Kidney (tissue), 14 donors: ENCODE results near the gene COL21A1. TPM values are rescaled to one million over a fixed set of nuclear protein-coding genes. Genes with fewer than 3 reads are reported as not detected.

ENCODE experiments used
- DNase-seq, 5 donors: peaks; one replicate each; pipeline ENCODE4 v3.0.0-alpha.2; 2013 to 2020
- FAIRE-seq: peaks from 2 replicates; lab custom pipeline; 2012; peaks lifted over from hg19 to GRCh38; lab: Jason Lieb, UNC
- H3K27ac ChIP-seq, 2 donors: one replicate each; pipeline ENCODE4 v1.7.0; 2013; ENCODE audit warnings: low read depth in 2 of 2, low read length in 2 of 2, inconsistent platforms in 1 of 2
- H3K27me3 ChIP-seq: one replicate; pipeline ENCODE4 v1.7.1; 2013; ENCODE audit warnings: low read length, inconsistent platforms; ENCODE audit not compliant: control insufficient read depth, insufficient read depth
- H3K36me3 ChIP-seq, 3 donors: one replicate each; pipeline versions ENCODE4 v1.7.0 to v1.7.1; 2013; ENCODE audit warnings: low read length in 3 of 3, control low read depth in 1 of 3, inconsistent platforms in 1 of 3; ENCODE audit not compliant: insufficient read depth in 3 of 3, control insufficient read depth in 2 of 3
- H3K4me1 ChIP-seq, 3 donors: one replicate each; pipeline versions ENCODE4 v1.7.0 to v1.7.1; 2013; ENCODE audit warnings: low read length in 3 of 3, inconsistent platforms in 1 of 3, low read depth in 1 of 3; ENCODE audit not compliant: control insufficient read depth in 2 of 3, insufficient read depth in 2 of 3
- H3K4me3 ChIP-seq, 3 donors: one replicate each; pipeline versions ENCODE4 v1.7.0 to v1.8.1; 2013; ENCODE audit warnings: low read length in 3 of 3, control low read depth in 1 of 3, inconsistent platforms in 1 of 3
- H3K9ac ChIP-seq, 3 donors: one replicate each; pipeline versions ENCODE4 v1.7.0 to v1.7.1; 2013; ENCODE audit warnings: low read length in 3 of 3, control low read depth in 1 of 3, inconsistent platforms in 1 of 3
- H3K9me3 ChIP-seq, 3 donors: one replicate each; pipeline versions ENCODE4 v1.7.0 to v1.7.1; 2013; ENCODE audit warnings: low read length in 3 of 3, control low read depth in 1 of 3, inconsistent platforms in 1 of 3; ENCODE audit not compliant: control insufficient read depth in 2 of 3, insufficient read depth in 1 of 3
- intact Hi-C: fragments of 100-400 bp; cut with DNase I; formaldehyde crosslinking; loops from one replicate; pipeline ENCODE4 v1.11.1; 2022
- polyA plus RNA-seq: library from polyadenylated mRNA; stranded (reverse); fragments of 350-450 nt; fragmentation: Illumina TruSeq; extraction: RNeasy Lipid Tissue Mini Kit (QIAGEN cat#74804); gene quantifications from one replicate; pipeline ENCODE4 v1.2.3, GENCODE V29; 2014; ENCODE audit warnings: low read depth, low replicate concordance; ENCODE audit not compliant: insufficient read depth
- total RNA-seq: library from RNA; stranded (reverse); fragmentation: NEBNext Ultra II Directional; extraction: Animal tissue kit (Norgen Biotek cat#: 25700); gene quantifications from one replicate; pipeline ENCODE4 v1.2.1, GENCODE V29; 2021
- TF ChIP-seq, protein P1 (sequence below): IDR thresholded peaks from 3 replicates; pipeline ENCODE4 v1.5.1; 2012; ENCODE audit warnings: mild to moderate bottlenecking, moderate library complexity, borderline replicate concordance; ENCODE audit not compliant: insufficient read depth; ENCODE audit errors: extremely low read depth
- donor health status: control.
- donor health status: control.
- donor health status: control.
- donor health status: control.
- donor health status: control.
- donor health status: DM: yes; HTN: yes; CAD: no.
- donor health status: Normal renal cell carcinoma (clear cell type).

COL21A1 gene
- total and polyA plus RNA-seq, 2 donors from 2014 or later, result 1.6 to 3.1 TPM

DNA sequence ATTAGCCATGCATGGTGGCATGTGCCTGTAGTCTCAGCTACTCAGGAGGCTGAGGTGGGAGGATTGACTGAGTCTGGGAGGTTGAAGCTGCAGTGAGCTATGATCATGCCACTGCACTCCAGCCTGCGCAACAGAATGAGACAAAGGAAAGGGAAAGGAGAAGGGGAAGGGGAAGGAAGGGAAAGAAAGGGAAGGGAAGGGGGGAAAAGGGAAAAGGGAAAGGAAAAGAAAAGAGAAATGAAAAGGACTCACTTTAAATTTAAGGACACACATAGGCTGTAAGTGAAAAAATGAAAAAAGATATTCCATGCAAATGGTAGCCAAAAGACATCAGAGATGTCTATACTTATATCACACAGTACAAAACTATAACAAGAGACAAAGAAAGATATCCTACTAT lies 74.2 kb downstream of the COL21A1 start:
- FAIRE-seq, result no peak
- no peak overlapping the region for H3K9ac ChIP-seq
- TF ChIP-seq, protein P1, sequence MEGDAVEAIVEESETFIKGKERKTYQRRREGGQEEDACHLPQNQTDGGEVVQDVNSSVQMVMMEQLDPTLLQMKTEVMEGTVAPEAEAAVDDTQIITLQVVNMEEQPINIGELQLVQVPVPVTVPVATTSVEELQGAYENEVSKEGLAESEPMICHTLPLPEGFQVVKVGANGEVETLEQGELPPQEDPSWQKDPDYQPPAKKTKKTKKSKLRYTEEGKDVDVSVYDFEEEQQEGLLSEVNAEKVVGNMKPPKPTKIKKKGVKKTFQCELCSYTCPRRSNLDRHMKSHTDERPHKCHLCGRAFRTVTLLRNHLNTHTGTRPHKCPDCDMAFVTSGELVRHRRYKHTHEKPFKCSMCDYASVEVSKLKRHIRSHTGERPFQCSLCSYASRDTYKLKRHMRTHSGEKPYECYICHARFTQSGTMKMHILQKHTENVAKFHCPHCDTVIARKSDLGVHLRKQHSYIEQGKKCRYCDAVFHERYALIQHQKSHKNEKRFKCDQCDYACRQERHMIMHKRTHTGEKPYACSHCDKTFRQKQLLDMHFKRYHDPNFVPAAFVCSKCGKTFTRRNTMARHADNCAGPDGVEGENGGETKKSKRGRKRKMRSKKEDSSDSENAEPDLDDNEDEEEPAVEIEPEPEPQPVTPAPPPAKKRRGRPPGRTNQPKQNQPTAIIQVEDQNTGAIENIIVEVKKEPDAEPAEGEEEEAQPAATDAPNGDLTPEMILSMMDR, result no peak
- H3K27me3 ChIP-seq, result no peaks in the 10 kb centered on the region
- no peak overlapping the region for H3K4me3 ChIP-seq
- H3K27ac ChIP-seq, result no peak overlapping the region
- H3K9me3 ChIP-seq, result peaks cover 0 to 17% (median 8%) of the 10 kb centered on the region in 3 donors
- no peaks in the 10 kb centered on the region for H3K36me3 ChIP-seq
- intact Hi-C loops, result no loop called here
- no peak for DNase-seq
- H3K4me1 ChIP-seq, result no peaks in the 10 kb centered on the region

DNA sequence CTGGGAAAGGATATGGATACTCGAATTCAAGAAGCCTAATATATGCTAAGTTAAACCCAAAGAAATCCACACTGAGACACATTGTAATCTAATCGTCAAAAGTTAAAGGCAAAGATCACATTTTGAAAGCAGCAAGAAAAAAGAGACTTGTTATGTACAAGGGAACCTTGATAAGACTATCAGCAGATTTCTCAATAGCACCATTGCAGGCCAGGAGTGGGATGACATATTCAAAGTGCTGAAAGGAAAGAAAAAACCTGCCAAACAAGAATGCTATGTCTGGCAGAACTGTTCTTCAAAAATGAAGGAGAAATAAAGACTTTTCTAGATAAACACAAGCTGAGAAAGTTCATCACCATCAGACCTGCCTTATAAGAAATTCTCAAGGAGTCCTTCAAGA lies 75.2 kb downstream of the COL21A1 start:
- intact Hi-C loops, result no loop called here
- Histone ChIP-seq H3K27ac (no peak overlapping the region), H3K9ac (no peak overlapping the region), H3K27me3 (no peaks in the 10 kb centered on the region), H3K9me3 (peaks cover 0 to 17% (median 8%) of the 10 kb centered on the region in 3 donors), H3K4me3 (no peak overlapping the region), H3K4me1 (no peaks in the 10 kb centered on the region), H3K36me3 (no peaks in the 10 kb centered on the region)
- DNase-seq (no peak), FAIRE-seq (no peak)
- TF ChIP-seq, protein P1, result no peak

DNA sequence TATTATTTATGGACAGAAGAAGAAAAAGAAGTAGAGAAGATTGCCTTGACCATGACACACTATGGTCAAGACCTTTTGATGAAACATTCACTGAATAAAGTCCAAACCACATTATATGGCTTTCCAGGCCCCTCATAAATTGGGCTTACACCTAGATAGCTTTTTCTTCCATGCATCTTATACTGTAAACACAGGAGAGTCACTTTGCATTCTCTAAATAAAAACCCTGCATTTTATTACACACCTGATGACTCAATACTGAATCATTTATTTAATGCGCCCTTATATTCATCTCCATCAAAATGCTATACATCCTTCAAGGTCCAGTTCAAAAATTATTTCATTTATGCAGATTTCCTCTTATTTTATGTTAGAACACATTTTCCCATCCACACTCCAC lies 78.0 kb downstream of the COL21A1 start:
- H3K9me3 ChIP-seq, result peaks cover 0 to 17% (median 8%) of the 10 kb centered on the region in 3 donors
- H3K4me1 ChIP-seq, result no peaks in the 10 kb centered on the region
- no peaks in the 10 kb centered on the region for H3K27me3 ChIP-seq
- H3K9ac ChIP-seq, result no peak overlapping the region
- no peaks in the 10 kb centered on the region for H3K36me3 ChIP-seq
- no peak overlapping the region for H3K27ac ChIP-seq
- intact Hi-C loops, result no loop called here
- H3K4me3 ChIP-seq, result no peak overlapping the region
- TF ChIP-seq, protein P1, result no peak
- FAIRE-seq (no peak), DNase-seq (no peak)

DNA sequence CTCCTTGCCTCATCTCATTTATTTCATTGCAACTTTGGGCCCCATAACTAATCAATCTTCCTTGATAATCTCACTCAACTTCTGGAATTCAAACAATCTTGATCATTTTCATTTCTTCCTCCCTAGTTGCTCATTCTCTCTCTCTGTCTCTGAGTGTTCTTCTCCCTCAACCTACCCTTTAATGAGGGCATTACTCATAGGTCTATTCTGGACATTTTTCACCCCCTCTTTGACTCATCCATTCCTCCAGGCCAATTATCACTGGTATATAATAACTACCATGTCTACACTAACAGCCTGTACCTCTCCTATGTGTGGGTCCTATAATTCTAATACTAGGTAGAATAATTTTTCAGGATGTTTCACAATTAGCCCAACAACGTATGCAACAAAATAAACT lies 78.8 kb downstream of the COL21A1 start:
- FAIRE-seq (no peak), DNase-seq (no peak)
- Histone ChIP-seq H3K27me3 (no peaks in the 10 kb centered on the region), H3K36me3 (no peaks in the 10 kb centered on the region), H3K4me3 (no peak overlapping the region), H3K9me3 (peaks cover 0 to 15% (median 8%) of the 10 kb centered on the region in 3 donors), H3K27ac (no peak overlapping the region), H3K9ac (no peak overlapping the region), H3K4me1 (no peaks in the 10 kb centered on the region)
- TF ChIP-seq, protein P1, result no peak
- intact Hi-C loops, result no loop called here
